ENCODE data around the gene NFIA. TPM values are rescaled to one million over a fixed set of nuclear protein-coding genes. Genes with fewer than 3 reads are reported as not detected.

Gene NFIA
- total RNA-seq, 1 experiment from 2014 or later: 12.7 TPM

DNA sequence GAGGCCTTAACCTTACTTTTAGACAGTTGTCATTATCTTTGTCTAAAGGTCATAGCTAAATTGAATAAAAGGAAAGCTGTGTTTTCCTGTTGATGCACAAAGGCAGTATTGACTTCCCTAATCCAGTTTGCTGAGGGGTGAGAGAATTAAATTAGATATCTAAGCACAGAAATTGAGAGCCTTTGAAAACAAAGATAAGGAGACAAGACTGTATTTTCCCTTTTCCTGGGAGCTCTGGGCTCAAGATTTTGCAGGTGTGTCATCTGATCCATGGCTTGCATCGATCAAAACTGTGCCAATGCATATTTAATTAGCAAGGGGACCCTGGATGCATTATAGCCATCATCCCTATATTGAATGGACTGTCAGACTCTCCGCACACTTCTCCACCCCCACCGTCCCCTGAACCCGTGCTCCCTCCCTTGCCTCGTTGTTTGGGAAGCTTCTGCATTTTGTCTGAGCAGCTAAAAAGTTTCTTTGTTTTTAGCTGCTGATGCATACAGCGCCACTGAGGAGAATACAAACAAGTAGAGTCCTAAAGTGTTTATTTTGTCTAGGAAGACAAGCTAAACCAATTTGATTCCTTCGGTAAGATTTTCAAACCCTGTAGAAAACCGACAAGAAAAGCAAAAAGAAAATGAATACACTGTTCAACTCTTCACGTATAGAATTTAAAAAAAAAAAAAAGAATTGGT, 186.3 kb downstream of the NFIA start:
- ATAC-seq (no peak), DNase-seq (no peak)
- no peak overlapping the region for H2AFZ ChIP-seq (ENCODE audit: low read length)
- no peak overlapping the region for H3K4me3 ChIP-seq (ENCODE audit: low read length)
- no peaks in the 10 kb centered on the region for H3K9me2 ChIP-seq (replicated peaks; ENCODE audit: low read length)
- intact Hi-C loops (cut with micrococcal nuclease): no loop called here
- H3F3A ChIP-seq (ENCODE audit: low read length, unreplicated experiment): no peaks in the 10 kb centered on the region
- H3K9ac ChIP-seq (ENCODE audit: low read length): no peak overlapping the region
- no peaks in the 10 kb centered on the region for H3K27me3 ChIP-seq (ENCODE audit: low read length)
- TF ChIP-seq CTCF (conservative IDR thresholded peaks at IDR 0.05; ENCODE audit: low read depth, low read length): no peak
- TF ChIP-seq EZH2 (IDR thresholded peaks at IDR 0.05; ENCODE audit: low read length, unreplicated experiment): no peak
- no peak for TF ChIP-seq EZH2phosphoT487 (IDR thresholded peaks at IDR 0.05; ENCODE audit: borderline replicate concordance, low read length)
- no peak overlapping the region for H3K4me2 ChIP-seq (ENCODE audit: low read length)
- BruUV-seq (replicated peaks): no TSS peak
- H4K20me1 ChIP-seq (ENCODE audit: low read length): no peaks in the 10 kb centered on the region
- ChIA-PET POLR2A (ENCODE audit: unreplicated experiment) (no interaction called here), CTCF (no interaction called here)
- H3K27ac ChIP-seq (ENCODE audit: low read length): no peak overlapping the region
- no peaks in the 10 kb centered on the region for H3K36me3 ChIP-seq (ENCODE audit: low read depth, low read length)
- no peaks in the 10 kb centered on the region for H3K79me2 ChIP-seq (ENCODE audit: low read length)
- 0 out of 2 replicates have a peak, but pooled peaks cover 3% of the 10 kb centered on the region for H3K4me1 ChIP-seq (ENCODE audit: insufficient read depth, low read length)
- H3K9me3 ChIP-seq (ENCODE audit: low read length): no peaks in the 10 kb centered on the region

GRCh38 chr1:61269602-61270001, 187.2 kb downstream of the NFIA start:
- Histone ChIP-seq H3K4me2 (ENCODE audit: low read length) (no peak overlapping the region), H3K27ac (ENCODE audit: low read length) (no peak overlapping the region), H3F3A (ENCODE audit: low read length, unreplicated experiment) (no peaks in the 10 kb centered on the region), H3K9ac (ENCODE audit: low read length) (no peak overlapping the region), H3K4me1 (ENCODE audit: insufficient read depth, low read length) (0 out of 2 replicates have a peak, but pooled peaks cover 3% of the 10 kb centered on the region), H3K36me3 (ENCODE audit: low read depth, low read length) (no peaks in the 10 kb centered on the region), H4K20me1 (ENCODE audit: low read length) (no peaks in the 10 kb centered on the region), H3K4me3 (ENCODE audit: low read length) (no peak overlapping the region), H3K9me3 (ENCODE audit: low read length) (no peaks in the 10 kb centered on the region), H3K27me3 (ENCODE audit: low read length) (no peaks in the 10 kb centered on the region), H2AFZ (ENCODE audit: low read length) (no peak overlapping the region), H3K79me2 (ENCODE audit: low read length) (no peaks in the 10 kb centered on the region), H3K9me2 (replicated peaks; ENCODE audit: low read length) (no peaks in the 10 kb centered on the region)
- DNase-seq (no peak), ATAC-seq (no peak)
- TF ChIP-seq EZH2phosphoT487 (IDR thresholded peaks at IDR 0.05; ENCODE audit: borderline replicate concordance, low read length): no peak
- no peak for TF ChIP-seq EZH2 (IDR thresholded peaks at IDR 0.05; ENCODE audit: low read length, unreplicated experiment)
- no peak for TF ChIP-seq CTCF (conservative IDR thresholded peaks at IDR 0.05; ENCODE audit: low read depth, low read length)
- BruUV-seq (replicated peaks): no TSS peak
- ChIA-PET CTCF (no interaction called here), POLR2A (ENCODE audit: unreplicated experiment) (no interaction called here)
- intact Hi-C loops (cut with micrococcal nuclease): no loop called here

DNA sequence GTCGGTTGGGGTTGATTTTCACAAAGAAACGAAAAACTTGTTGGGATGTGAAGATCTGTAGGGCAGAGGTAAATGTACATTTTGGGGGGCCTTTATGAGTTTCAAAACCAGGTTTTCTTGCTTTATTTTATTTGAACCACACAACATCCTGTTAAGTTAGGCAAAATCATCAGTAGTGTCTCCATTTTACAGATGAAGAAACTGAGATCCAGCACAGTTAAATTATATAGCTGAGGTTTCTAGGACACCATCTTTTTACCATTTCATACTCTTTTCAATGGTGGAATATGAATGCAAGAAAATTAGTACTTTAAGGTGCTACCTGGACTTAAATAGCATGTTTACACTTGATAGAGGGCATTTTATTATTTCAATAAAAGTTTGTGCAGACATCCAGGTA, 187.7 kb downstream of the NFIA start:
- POLR2A ChIA-PET (ENCODE audit: unreplicated experiment): no interaction called here
- CTCF ChIA-PET: no interaction called here
- no peaks in the 10 kb centered on the region for H4K20me1 ChIP-seq (ENCODE audit: low read length)
- H3K9ac ChIP-seq (ENCODE audit: low read length): no peak overlapping the region
- no peaks in the 10 kb centered on the region for H3K9me2 ChIP-seq (replicated peaks; ENCODE audit: low read length)
- ATAC-seq (no peak), DNase-seq (no peak)
- H3K4me3 ChIP-seq (ENCODE audit: low read length): no peak overlapping the region
- H3K27me3 ChIP-seq (ENCODE audit: low read length): no peaks in the 10 kb centered on the region
- no peaks in the 10 kb centered on the region for H3K79me2 ChIP-seq (ENCODE audit: low read length)
- H3K9me3 ChIP-seq (ENCODE audit: low read length): no peaks in the 10 kb centered on the region
- TF ChIP-seq CTCF (conservative IDR thresholded peaks at IDR 0.05; ENCODE audit: low read depth, low read length): no peak
- no peak for TF ChIP-seq EZH2 (IDR thresholded peaks at IDR 0.05; ENCODE audit: low read length, unreplicated experiment)
- TF ChIP-seq EZH2phosphoT487 (IDR thresholded peaks at IDR 0.05; ENCODE audit: borderline replicate concordance, low read length): no peak
- no TSS peak for BruUV-seq (replicated peaks)
- H3K27ac ChIP-seq (ENCODE audit: low read length): no peak overlapping the region
- intact Hi-C loops (cut with micrococcal nuclease): no loop called here
- 0 out of 2 replicates have a peak, but pooled peaks cover 3% of the 10 kb centered on the region for H3K4me1 ChIP-seq (ENCODE audit: insufficient read depth, low read length)
- no peak overlapping the region for H3K4me2 ChIP-seq (ENCODE audit: low read length)
- H3K36me3 ChIP-seq (ENCODE audit: low read depth, low read length): no peaks in the 10 kb centered on the region
- H3F3A ChIP-seq (ENCODE audit: low read length, unreplicated experiment): no peaks in the 10 kb centered on the region
- no peak overlapping the region for H2AFZ ChIP-seq (ENCODE audit: low read length)

Measured in PC-3 (cell line).